Lung (tissue), 12 donors: ENCODE measurements around the gene TIMP3. TPM values are rescaled to one million over a fixed set of nuclear protein-coding genes. Genes with fewer than 3 reads are reported as not detected.

Experiments used
- ATAC-seq: fragments of 200-7000 bp; cut with Tn5 transposase; one replicate; pipeline ENCODE4 v1.9.1; 2020; ENCODE audit warnings: moderate number of reproducible peaks; ENCODE audit not compliant: insufficient read depth, low FRiP score
- DNase-seq, 3 donors: peaks; one replicate each; pipeline ENCODE4 v3.0.0-alpha.2; 2013 to 2017
- H3K27ac ChIP-seq, 2 donors: one replicate each; pipeline ENCODE4 v1.5.1; 2013; ENCODE audit warnings: mild to moderate bottlenecking in 2 of 2, moderate library complexity in 2 of 2, control low read depth in 1 of 2, inconsistent platforms in 1 of 2, low read depth in 1 of 2, low read length in 1 of 2
- H3K27me3 ChIP-seq, 3 donors: one replicate each; pipeline ENCODE4 v1.5.1; 2013; ENCODE audit warnings: low read length in 2 of 3; ENCODE audit not compliant: control insufficient read depth in 3 of 3, insufficient read depth in 3 of 3
- H3K36me3 ChIP-seq, 4 donors: one replicate each; pipeline ENCODE4 v1.5.1; 2013; ENCODE audit warnings: low read length in 4 of 4, mild to moderate bottlenecking in 1 of 4, moderate library complexity in 1 of 4; ENCODE audit not compliant: control insufficient read depth in 4 of 4, insufficient read depth in 4 of 4
- H3K4me1 ChIP-seq, 5 donors: one replicate each; pipeline ENCODE4 v1.5.1; 2013; ENCODE audit warnings: low read length in 5 of 5, mild to moderate bottlenecking in 2 of 5, moderate library complexity in 1 of 5; ENCODE audit not compliant: control insufficient read depth in 5 of 5, insufficient read depth in 5 of 5
- H3K4me3 ChIP-seq: one replicate; pipeline ENCODE4 v1.5.1; 2013; ENCODE audit warnings: mild to moderate bottlenecking, control low read depth, moderate library complexity
- H3K9ac ChIP-seq, 2 donors: one replicate each; pipeline ENCODE4 v1.5.1; 2013; ENCODE audit warnings: low read length in 2 of 2, control low read depth in 1 of 2; ENCODE audit not compliant: insufficient read depth in 1 of 2
- H3K9me3 ChIP-seq, 4 donors: one replicate each; pipeline ENCODE4 v1.5.1; 2013; ENCODE audit warnings: low read length in 3 of 4, mild to moderate bottlenecking in 1 of 4, moderate library complexity in 1 of 4; ENCODE audit not compliant: control insufficient read depth in 4 of 4, insufficient read depth in 3 of 4
- WGBS, 2 donors: extraction: QIAGEN DNeasy Blood & Tissue Kit; methylation state at CpG; one replicate each; pipeline ENCODE4 v1.1.7; 2013; 5-methylcytosine and 5-hydroxymethylcytosine counted together
- polyA plus RNA-seq, 2 donors: library from polyadenylated mRNA; stranded (reverse); fragments of 200-250 nt; gene quantifications; one replicate each; pipeline ENCODE4 v1.2.1, GENCODE V29; 2013
- total RNA-seq, 2 donors: library from RNA; depleted of rRNA in 1 of 2; stranded (reverse); fragments of >200 nt in 1 of 2; gene quantifications; one replicate each; pipeline ENCODE4 v1.2.1, GENCODE V29; 2014 to 2021
- TF ChIP-seq, protein P1 (sequence below): IDR thresholded peaks from 2 replicates; pipeline ENCODE4 v1.5.1; 2012; ENCODE audit warnings: mild to moderate bottlenecking; ENCODE audit errors: control extremely low read depth, extremely low read depth
- donor health status: control.
- donor health status: control.
- donor health status: Bipolar disorder and iron deficiency.
- donor health status: healthy.
- donor health status: DM: yes; HTN: yes; CAD: no.

The TIMP3 gene
- total and polyA plus RNA-seq, 4 donors, result 129 to 547 (median 239) TPM

GRCh38 chr22:32888976-32889375 lies 87.5 kb downstream of the TIMP3 start:
- Histone ChIP-seq H3K36me3 (no peaks in the 10 kb centered on the region), H3K4me3 (no peak overlapping the region), H3K27ac (peak overlapping the region in 1 of 2 donors; percentile 61), H3K9ac (no peak overlapping the region), H3K4me1 (peaks cover 0 to 16% (median 4%) of the 10 kb centered on the region in 5 donors), H3K9me3 (no peaks in the 10 kb centered on the region), H3K27me3 (peaks cover 0 to 7% (median 0%) of the 10 kb centered on the region in 3 donors)
- ATAC-seq (no peak), DNase-seq (no peak)
- TF ChIP-seq, protein P1, sequence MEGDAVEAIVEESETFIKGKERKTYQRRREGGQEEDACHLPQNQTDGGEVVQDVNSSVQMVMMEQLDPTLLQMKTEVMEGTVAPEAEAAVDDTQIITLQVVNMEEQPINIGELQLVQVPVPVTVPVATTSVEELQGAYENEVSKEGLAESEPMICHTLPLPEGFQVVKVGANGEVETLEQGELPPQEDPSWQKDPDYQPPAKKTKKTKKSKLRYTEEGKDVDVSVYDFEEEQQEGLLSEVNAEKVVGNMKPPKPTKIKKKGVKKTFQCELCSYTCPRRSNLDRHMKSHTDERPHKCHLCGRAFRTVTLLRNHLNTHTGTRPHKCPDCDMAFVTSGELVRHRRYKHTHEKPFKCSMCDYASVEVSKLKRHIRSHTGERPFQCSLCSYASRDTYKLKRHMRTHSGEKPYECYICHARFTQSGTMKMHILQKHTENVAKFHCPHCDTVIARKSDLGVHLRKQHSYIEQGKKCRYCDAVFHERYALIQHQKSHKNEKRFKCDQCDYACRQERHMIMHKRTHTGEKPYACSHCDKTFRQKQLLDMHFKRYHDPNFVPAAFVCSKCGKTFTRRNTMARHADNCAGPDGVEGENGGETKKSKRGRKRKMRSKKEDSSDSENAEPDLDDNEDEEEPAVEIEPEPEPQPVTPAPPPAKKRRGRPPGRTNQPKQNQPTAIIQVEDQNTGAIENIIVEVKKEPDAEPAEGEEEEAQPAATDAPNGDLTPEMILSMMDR, result no peak
- 91 to 95% methylated on average over 3 of the region's 3 CpGs for WGBS, 2 donors

DNA sequence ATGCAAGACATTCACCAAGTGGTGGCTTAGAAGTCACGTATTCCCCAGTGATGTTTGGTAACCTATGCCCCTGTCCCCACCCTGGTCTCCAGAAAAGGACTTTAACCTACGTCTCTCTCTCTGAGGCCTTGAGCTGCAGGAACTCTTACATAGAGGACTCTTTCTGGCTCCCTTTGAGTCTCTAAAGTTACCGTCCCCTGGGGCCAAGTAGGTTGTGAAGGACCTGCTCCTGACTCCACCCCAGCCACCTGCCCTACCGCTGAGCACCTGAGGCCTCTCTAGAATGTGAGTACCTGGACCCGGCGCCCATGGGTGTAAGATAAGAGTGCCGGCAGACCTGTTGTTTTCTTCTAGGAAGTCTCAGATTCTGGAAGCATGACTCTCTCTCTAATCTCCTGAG lies 95.4 kb downstream of the TIMP3 start:
- DNase-seq, result no peak
- WGBS, 2 donors, result 68 to 73% methylated on average over 7 of the region's 7 CpGs

GRCh38 chr22:32897400-32897799 lies 95.9 kb downstream of the TIMP3 start:
- 84 to 91% methylated on average over 5 of the region's 5 CpGs for WGBS, 2 donors
- no peak overlapping the region for H3K9ac ChIP-seq
- H3K4me1 ChIP-seq, result peaks cover 0 to 5% (median 0%) of the 10 kb centered on the region in 5 donors
- no peak overlapping the region for H3K4me3 ChIP-seq
- H3K27ac ChIP-seq, result peak overlapping the region in 1 of 2 donors; percentile 2
- TF ChIP-seq, protein P1, result no peak
- no peak for ATAC-seq
- no peaks in the 10 kb centered on the region for H3K36me3 ChIP-seq
- H3K27me3 ChIP-seq, result no peaks in the 10 kb centered on the region
- no peaks in the 10 kb centered on the region for H3K9me3 ChIP-seq
- no peak for DNase-seq

More for the DNA sequence above, 95.4 kb downstream of the TIMP3 start:
- ATAC-seq, result peak; percentile 65
- TF ChIP-seq, protein P1, result no peak
- Histone ChIP-seq H3K36me3 (no peaks in the 10 kb centered on the region), H3K9ac (no peak overlapping the region), H3K9me3 (no peaks in the 10 kb centered on the region), H3K27me3 (no peaks in the 10 kb centered on the region), H3K27ac (peak overlapping the region in 1 of 2 donors; percentile 2), H3K4me1 (peaks cover 0 to 5% (median 0%) of the 10 kb centered on the region in 5 donors), H3K4me3 (no peak overlapping the region)
